Keratinocyte (primary cell): ENCODE results near the gene GRM2. TPM values are rescaled to one million over a fixed set of nuclear protein-coding genes. Genes with fewer than 3 reads are reported as not detected.

Source experiments
- DNase-seq: peaks from one replicate; pipeline ENCODE4 v3.0.0-alpha.2; 2011; ENCODE audit warnings: low read depth, missing footprints, low spot score
- FAIRE-seq: peaks from 2 replicates; lab custom pipeline; 2011; peaks lifted over from hg19 to GRCh38; lab: Jason Lieb, UNC
- H2AFZ ChIP-seq: 2 replicates; pipeline ENCODE4 v1.6.0; 2012; ENCODE audit warnings: low read length, control low read depth, inconsistent platforms; ENCODE audit not compliant: control insufficient read depth
- H3K27ac ChIP-seq: 2 replicates; pipeline ENCODE4 v1.5.1; 2011; ENCODE audit warnings: low read length; ENCODE audit not compliant: control insufficient read depth, insufficient read depth
- H3K27me3 ChIP-seq: 3 replicates; pipeline ENCODE4 v1.6.0; 2011; ENCODE audit warnings: low read length; ENCODE audit not compliant: control insufficient read depth, insufficient read depth; ENCODE audit errors: extremely low read depth
- H3K36me3 ChIP-seq, 2 experiments: 2 replicates in 1 of 2; 3 replicates in 1 of 2; pipeline ENCODE4 v1.5.1; 2011; ENCODE audit warnings: low read length in 2 of 2, mild to moderate bottlenecking in 1 of 2; ENCODE audit not compliant: control insufficient read depth in 2 of 2, insufficient read depth in 2 of 2; ENCODE audit errors: extremely low read depth in 1 of 2
- H3K4me1 ChIP-seq: 3 replicates; pipeline ENCODE4 v1.5.1; 2011; ENCODE audit warnings: low read length; ENCODE audit not compliant: control insufficient read depth, insufficient read depth; ENCODE audit errors: extremely low read depth
- H3K4me2 ChIP-seq: 3 replicates; pipeline ENCODE4 v1.6.0; 2011; ENCODE audit warnings: low read depth, low read length; ENCODE audit not compliant: control insufficient read depth, insufficient read depth; ENCODE audit errors: extremely low read depth
- H3K4me3 ChIP-seq, 3 experiments: fragments of 200-600 bp in 1 of 3; sonication (generic) in 1 of 3; 2 replicates in 2 of 3; 3 replicates in 1 of 3; pipeline ENCODE4 v1.5.1; 2011 to 2016; ENCODE audit warnings: low read length in 3 of 3, mild to moderate bottlenecking in 3 of 3, control low read depth in 2 of 3, inconsistent platforms in 1 of 3, low read depth in 1 of 3, mixed read lengths in 1 of 3, mixed run types in 1 of 3, moderate library complexity in 1 of 3; ENCODE audit not compliant: control insufficient read depth in 2 of 3, insufficient read depth in 2 of 3; ENCODE audit errors: extremely low read depth in 1 of 3
- H3K79me2 ChIP-seq: 2 replicates; pipeline ENCODE4 v1.6.0; 2012; ENCODE audit warnings: low read length; ENCODE audit not compliant: control insufficient read depth, insufficient read depth
- H3K9ac ChIP-seq: 3 replicates; pipeline ENCODE4 v1.6.0; 2011; ENCODE audit warnings: low read length; ENCODE audit not compliant: control insufficient read depth, insufficient read depth; ENCODE audit errors: extremely low read depth
- H3K9me1 ChIP-seq: 3 replicates; pipeline ENCODE4 v1.6.0; 2011; ENCODE audit warnings: low read length; ENCODE audit not compliant: control insufficient read depth, insufficient read depth; ENCODE audit errors: extremely low read depth
- H3K9me3 ChIP-seq: 2 replicates; pipeline ENCODE4 v1.5.1; 2012; ENCODE audit warnings: low read depth, low read length; ENCODE audit not compliant: control insufficient read depth
- H4K20me1 ChIP-seq: 3 replicates; pipeline ENCODE4 v1.6.0; 2011; ENCODE audit warnings: low read length; ENCODE audit not compliant: control insufficient read depth, insufficient read depth; ENCODE audit errors: extremely low read depth
- CTCF ChIP-seq, 3 experiments: IDR thresholded peaks in 1 of 3; conservative IDR thresholded peaks in 1 of 3; optimal IDR thresholded peaks in 1 of 3; 2 replicates in 2 of 3; 3 replicates in 1 of 3; pipeline versions ENCODE3 to v1.5.1; 2011; ENCODE audit warnings: low read length in 3 of 3, mild to moderate bottlenecking in 3 of 3, moderate library complexity in 2 of 3, control low read depth in 1 of 3, inconsistent platforms in 1 of 3; ENCODE audit not compliant: insufficient read depth in 2 of 3; ENCODE audit errors: extremely low read depth in 1 of 3
- EZH2 ChIP-seq: IDR thresholded peaks from one replicate; pipeline ENCODE4 v1.6.1; 2012; ENCODE audit warnings: inconsistent platforms, mild to moderate bottlenecking, low read length, moderate library complexity
- dilution Hi-C: fragments of 300-500 bp; cut with MboI; formaldehyde crosslinking; loops from one replicate; pipeline ENCODE4 v1.7.0; 2020; ENCODE audit warnings: low sequenced_read_pairs; ENCODE audit not compliant: extremely low pct_ligation_motif_present
- polyA plus RNA-seq, 5 experiments: library from polyadenylated mRNA; depleted of rRNA in 3 of 5; stranded (reverse) in 3 of 5; stranded (forward) in 1 of 5; unstranded in 1 of 5; fragments of >200 nt; gene quantifications; 1 replicate in 1 of 5; 2 replicates in 3 of 5; 3 replicates in 1 of 5; pipeline versions ENCODE4 v1.2.1 to v1.2.3, GENCODE V29; 2011 to 2012; ENCODE audit warnings: missing spikeins in 2 of 5, low read depth in 1 of 5, low replicate concordance in 1 of 5

Gene GRM2
- polyA plus RNA-seq, 1 donor (not counting 4 experiments of a cell fraction or from before 2014, with no cell fraction given) = 0.07 TPM

GRCh38 chr3:51683566-51683965, 23.3 kb upstream of the GRM2 start:
- H3K79me2 ChIP-seq = peaks cover 3% of the 10 kb centered on the region
- H3K4me1 ChIP-seq = peaks cover 52% of the 10 kb centered on the region
- FAIRE-seq (no peak), DNase-seq (no peak)
- H3K27ac ChIP-seq = no peak overlapping the region
- no peaks in the 10 kb centered on the region for H3K9me3 ChIP-seq
- H3K4me2 ChIP-seq = no peak overlapping the region
- peaks cover 11 to 34% of the 10 kb centered on the region in 2 experiments for H3K36me3 ChIP-seq
- H2AFZ ChIP-seq = no peak overlapping the region
- H3K9ac ChIP-seq = no peak overlapping the region
- no peaks in the 10 kb centered on the region for H4K20me1 ChIP-seq
- H3K4me3 ChIP-seq = no peak overlapping the region
- peaks cover 3% of the 10 kb centered on the region for H3K9me1 ChIP-seq
- no peaks in the 10 kb centered on the region for H3K27me3 ChIP-seq
- TF ChIP-seq CTCF (optimal IDR thresholded peaks at IDR 0.05 in 1 of 3, IDR thresholded peaks at IDR 0.05 in 1 of 3, conservative IDR thresholded peaks at IDR 0.05 in 1 of 3; ENCODE audit: extremely low read depth in 1 of 3, insufficient read depth in 2 of 3, low read length in 3 of 3) (no peak), EZH2 (no peak)
- dilution Hi-C loops = no loop called here

- DNase-seq (no peak), FAIRE-seq (no peak)
- H3K27me3 ChIP-seq = no peaks in the 10 kb centered on the region
- no peak overlapping the region for H3K4me3 ChIP-seq
- H3K4me1 ChIP-seq = peaks cover 52% of the 10 kb centered on the region
- no peak overlapping the region for H3K27ac ChIP-seq
- TF ChIP-seq EZH2 = no peak
- TF ChIP-seq CTCF (optimal IDR thresholded peaks at IDR 0.05 in 1 of 3, IDR thresholded peaks at IDR 0.05 in 1 of 3, conservative IDR thresholded peaks at IDR 0.05 in 1 of 3; ENCODE audit: extremely low read depth in 1 of 3, insufficient read depth in 2 of 3, low read length in 3 of 3) = no peak
- H3K9me1 ChIP-seq = peaks cover 3% of the 10 kb centered on the region
- H3K36me3 ChIP-seq = peaks cover 13 to 34% of the 10 kb centered on the region in 2 experiments
- no peaks in the 10 kb centered on the region for H4K20me1 ChIP-seq
- H2AFZ ChIP-seq = no peak overlapping the region
- H3K9ac ChIP-seq = no peak overlapping the region
- no peaks in the 10 kb centered on the region for H3K79me2 ChIP-seq
- H3K4me2 ChIP-seq = no peak overlapping the region
- H3K9me3 ChIP-seq = no peaks in the 10 kb centered on the region
- dilution Hi-C loops = no loop called here
Measured at GRCh38 chr3:51684971-51685751, 21.7 kb upstream of the GRM2 start.
